ENCODE results near the gene KREMEN1. TPM values are rescaled to one million over a fixed set of nuclear protein-coding genes. Genes with fewer than 3 reads are reported as not detected.

Gene KREMEN1
- total RNA-seq, 2 experiments from 2014 or later, result not detected

- Histone ChIP-seq H3K27me3 (ENCODE audit: control insufficient read depth in 1 of 2, insufficient read depth in 2 of 2, low read length in 2 of 2) (peaks cover 32 to 39% of the 10 kb centered on the region in 2 experiments), H3K4me3 (ENCODE audit: low read length) (peak overlapping the region; percentile 9), H3K4me1 (ENCODE audit: insufficient read depth, low read length) (peaks cover 13% of the 10 kb centered on the region), H3K36me3 (ENCODE audit: insufficient read depth, low read length) (no peaks in the 10 kb centered on the region), H3K9me3 (ENCODE audit: control insufficient read depth in 1 of 2, insufficient read depth in 1 of 2, low read length in 2 of 2) (peaks cover 0 to 7% of the 10 kb centered on the region in 2 experiments), H3K27ac (ENCODE audit: low read depth in 1 of 2, low read length in 2 of 2) (no peak overlapping the region)
- Mint-ChIP-seq H3K27me3 (peaks cover 61% of the 10 kb centered on the region), H3K4me3 (peak overlapping the region; percentile 48), H3K36me3 (ENCODE audit: low read depth) (no peaks in the 10 kb centered on the region), H3K9me3 (no peaks in the 10 kb centered on the region), H3K27ac (no peak overlapping the region), H3K4me1 (ENCODE audit: low read depth) (peaks cover 14% of the 10 kb centered on the region)
- DNase-seq, result no peak
- ChIA-PET CTCF (no interaction called here), POLR2A (no interaction called here)
- TF ChIP-seq CTCF (IDR thresholded peaks at IDR 0.05), result no peak
- ATAC-seq (ENCODE audit: poor library complexity), result no peak
- intact Hi-C loops (cut with DNase I, micrococcal nuclease), result no loop called here
Measured at GRCh38 chr22:29030618-29031226, 42.1 kb upstream of the KREMEN1 start.

- H3K27ac ChIP-seq (ENCODE audit: low read depth in 1 of 2, low read length in 2 of 2), result no peak overlapping the region
- POLR2A ChIA-PET, result no interaction called here
Measured at GRCh38 chr22:29031227-29032011, 41.4 kb upstream of the KREMEN1 start.

GRCh38 chr22:29032014-29032475, 40.8 kb upstream of the KREMEN1 start:
- no peak overlapping the region for H3K27ac Mint-ChIP-seq
- Histone ChIP-seq H3K4me3 (ENCODE audit: low read length) (no peak overlapping the region), H3K27ac (ENCODE audit: low read depth in 1 of 2, low read length in 2 of 2) (no peak overlapping the region), H3K4me1 (ENCODE audit: insufficient read depth, low read length) (peaks cover 13% of the 10 kb centered on the region), H3K36me3 (ENCODE audit: insufficient read depth, low read length) (no peaks in the 10 kb centered on the region), H3K27me3 (ENCODE audit: control insufficient read depth in 1 of 2, insufficient read depth in 2 of 2, low read length in 2 of 2) (peaks cover 32 to 39% of the 10 kb centered on the region in 2 experiments), H3K9me3 (ENCODE audit: control insufficient read depth in 1 of 2, insufficient read depth in 1 of 2, low read length in 2 of 2) (peaks cover 0 to 7% of the 10 kb centered on the region in 2 experiments)
- ATAC-seq (ENCODE audit: poor library complexity) (no peak), DNase-seq (no peak)
- CTCF ChIA-PET, result no interaction called here
- H3K27me3 Mint-ChIP-seq, result peaks cover 61% of the 10 kb centered on the region
- POLR2A ChIA-PET, result no interaction called here
- TF ChIP-seq CTCF (IDR thresholded peaks at IDR 0.05), result no peak
- no peaks in the 10 kb centered on the region for H3K9me3 Mint-ChIP-seq
- peaks cover 14% of the 10 kb centered on the region for H3K4me1 Mint-ChIP-seq (ENCODE audit: low read depth)
- intact Hi-C loops (cut with DNase I, micrococcal nuclease), result no loop called here
- H3K36me3 Mint-ChIP-seq (ENCODE audit: low read depth), result no peaks in the 10 kb centered on the region
- H3K4me3 Mint-ChIP-seq, result no peak overlapping the region

More at GRCh38 chr22:29031227-29032011, 41.4 kb upstream of the KREMEN1 start:
- ATAC-seq (ENCODE audit: poor library complexity), result no peak
- H3K9me3 ChIP-seq (ENCODE audit: control insufficient read depth in 1 of 2, insufficient read depth in 1 of 2, low read length in 2 of 2), result peaks cover 0 to 7% of the 10 kb centered on the region in 2 experiments
- H3K4me1 ChIP-seq (ENCODE audit: insufficient read depth, low read length), result peaks cover 13% of the 10 kb centered on the region
- H3K36me3 ChIP-seq (ENCODE audit: insufficient read depth, low read length), result no peaks in the 10 kb centered on the region
- no peak overlapping the region for H3K4me3 Mint-ChIP-seq
- H3K36me3 Mint-ChIP-seq (ENCODE audit: low read depth), result no peaks in the 10 kb centered on the region
- H3K9me3 Mint-ChIP-seq, result no peaks in the 10 kb centered on the region
- peaks cover 32 to 39% of the 10 kb centered on the region in 2 experiments for H3K27me3 ChIP-seq (ENCODE audit: control insufficient read depth in 1 of 2, insufficient read depth in 2 of 2, low read length in 2 of 2)
- H3K27me3 Mint-ChIP-seq, result peaks cover 61% of the 10 kb centered on the region
- CTCF ChIA-PET, result no interaction called here
- peaks cover 14% of the 10 kb centered on the region for H3K4me1 Mint-ChIP-seq (ENCODE audit: low read depth)
- no peak for DNase-seq
- H3K27ac Mint-ChIP-seq, result no peak overlapping the region
- H3K4me3 ChIP-seq (ENCODE audit: low read length), result no peak overlapping the region
- no peak for TF ChIP-seq CTCF (IDR thresholded peaks at IDR 0.05)
- intact Hi-C loops (cut with DNase I, micrococcal nuclease), result no loop called here

Data from CD4-positive, alpha-beta T cell (primary cell).